H1 (cell line): ENCODE results near the gene FHIT.

Source experiments
- EP300 ChIP-seq, 2 experiments: IDR thresholded peaks; 1 replicate in 1 of 2; 2 replicates in 1 of 2; pipeline ENCODE4 v1.6.1; 2011 to 2012; ENCODE audit warnings: low read depth in 2 of 2, low read length in 2 of 2, mild to moderate bottlenecking in 2 of 2, borderline replicate concordance in 1 of 2, inconsistent platforms in 1 of 2, moderate library complexity in 1 of 2
- EZH2 ChIP-seq: fragments of 200-600 bp; sonication (generic); IDR thresholded peaks from 2 replicates; pipeline ENCODE4 v1.7.1; 2012; ENCODE audit warnings: low read depth, mild to moderate bottlenecking, moderate library complexity, low read length, inconsistent platforms; ENCODE audit not compliant: severe bottlenecking
- POLR2A ChIP-seq, 2 experiments: IDR thresholded peaks; 1 replicate in 1 of 2; 2 replicates in 1 of 2; pipeline ENCODE4 v1.6.1; 2011; ENCODE audit warnings: low read depth in 2 of 2, low read length in 2 of 2, mild to moderate bottlenecking in 2 of 2; ENCODE audit errors: control extremely low read depth in 1 of 2
- SIX5 ChIP-seq: IDR thresholded peaks from 2 replicates; pipeline ENCODE4 v1.6.1; 2011; ENCODE audit warnings: mild to moderate bottlenecking, low read depth, low read length
- SP4 ChIP-seq: IDR thresholded peaks from 2 replicates; pipeline ENCODE4 v1.6.1; 2012; ENCODE audit warnings: low read length, inconsistent platforms
- SRF ChIP-seq: IDR thresholded peaks from 2 replicates; pipeline ENCODE4 v1.6.1; 2011; ENCODE audit warnings: mild to moderate bottlenecking, low read depth, low read length, moderate library complexity
- TAF7 ChIP-seq: optimal IDR thresholded peaks from 2 replicates; pipeline ENCODE3; 2011; ENCODE audit warnings: low read depth, mild to moderate bottlenecking, inconsistent platforms, low read length, moderate library complexity, borderline replicate concordance
- TF ChIP-seq, protein P1 (sequence below), 3 experiments: IDR thresholded peaks; 1 replicate in 2 of 3; 2 replicates in 1 of 3; pipeline versions ENCODE4 v1.5.1 to v1.6.1; 2011; ENCODE audit warnings: low read length in 3 of 3, mild to moderate bottlenecking in 3 of 3, inconsistent platforms in 2 of 3, low read depth in 1 of 3, moderate library complexity in 1 of 3; ENCODE audit not compliant: insufficient read depth in 1 of 3; ENCODE audit errors: control extremely low read depth in 1 of 3
- TF ChIP-seq, protein P2 (sequence below): IDR thresholded peaks from 2 replicates; pipeline ENCODE4 v1.6.1; 2012; ENCODE audit warnings: low read length, inconsistent platforms
- TF ChIP-seq, protein P3 (sequence below): IDR thresholded peaks from 2 replicates; pipeline ENCODE4 v1.6.1; 2012; ENCODE audit warnings: inconsistent platforms

DNA sequence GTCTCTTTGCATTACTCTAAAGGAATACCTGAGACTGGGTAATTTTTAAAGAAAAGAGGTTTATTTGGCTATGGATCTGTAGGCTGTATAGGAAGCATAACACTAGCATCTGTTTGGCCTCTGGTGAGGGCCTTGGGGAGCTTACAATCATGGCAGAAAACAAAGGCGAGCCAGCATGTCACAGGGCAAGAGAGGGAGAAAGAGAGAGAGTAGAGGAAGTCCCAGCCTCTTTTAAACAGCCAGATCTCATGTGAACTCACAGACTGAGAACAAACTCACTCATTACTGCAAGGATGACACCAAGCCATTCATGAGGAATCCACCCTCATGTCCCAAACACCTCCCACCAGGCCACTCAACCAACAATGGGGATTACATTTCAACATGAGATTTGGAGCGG is 974.6 kb downstream of the FHIT start:
- no peak for TF ChIP-seq SP4
- TF ChIP-seq TAF7 = no peak
- TF ChIP-seq, protein P1, sequence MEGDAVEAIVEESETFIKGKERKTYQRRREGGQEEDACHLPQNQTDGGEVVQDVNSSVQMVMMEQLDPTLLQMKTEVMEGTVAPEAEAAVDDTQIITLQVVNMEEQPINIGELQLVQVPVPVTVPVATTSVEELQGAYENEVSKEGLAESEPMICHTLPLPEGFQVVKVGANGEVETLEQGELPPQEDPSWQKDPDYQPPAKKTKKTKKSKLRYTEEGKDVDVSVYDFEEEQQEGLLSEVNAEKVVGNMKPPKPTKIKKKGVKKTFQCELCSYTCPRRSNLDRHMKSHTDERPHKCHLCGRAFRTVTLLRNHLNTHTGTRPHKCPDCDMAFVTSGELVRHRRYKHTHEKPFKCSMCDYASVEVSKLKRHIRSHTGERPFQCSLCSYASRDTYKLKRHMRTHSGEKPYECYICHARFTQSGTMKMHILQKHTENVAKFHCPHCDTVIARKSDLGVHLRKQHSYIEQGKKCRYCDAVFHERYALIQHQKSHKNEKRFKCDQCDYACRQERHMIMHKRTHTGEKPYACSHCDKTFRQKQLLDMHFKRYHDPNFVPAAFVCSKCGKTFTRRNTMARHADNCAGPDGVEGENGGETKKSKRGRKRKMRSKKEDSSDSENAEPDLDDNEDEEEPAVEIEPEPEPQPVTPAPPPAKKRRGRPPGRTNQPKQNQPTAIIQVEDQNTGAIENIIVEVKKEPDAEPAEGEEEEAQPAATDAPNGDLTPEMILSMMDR (IDR thresholded peaks at IDR 0.05; ENCODE audit: control extremely low read depth in 1 of 3, insufficient read depth in 1 of 3, low read depth in 1 of 3, low read length in 3 of 3) = no peak
- no peak for TF ChIP-seq EP300 (IDR thresholded peaks at IDR 0.05; ENCODE audit: borderline replicate concordance in 1 of 2, low read depth in 2 of 2, low read length in 2 of 2)
- TF ChIP-seq, protein P2, sequence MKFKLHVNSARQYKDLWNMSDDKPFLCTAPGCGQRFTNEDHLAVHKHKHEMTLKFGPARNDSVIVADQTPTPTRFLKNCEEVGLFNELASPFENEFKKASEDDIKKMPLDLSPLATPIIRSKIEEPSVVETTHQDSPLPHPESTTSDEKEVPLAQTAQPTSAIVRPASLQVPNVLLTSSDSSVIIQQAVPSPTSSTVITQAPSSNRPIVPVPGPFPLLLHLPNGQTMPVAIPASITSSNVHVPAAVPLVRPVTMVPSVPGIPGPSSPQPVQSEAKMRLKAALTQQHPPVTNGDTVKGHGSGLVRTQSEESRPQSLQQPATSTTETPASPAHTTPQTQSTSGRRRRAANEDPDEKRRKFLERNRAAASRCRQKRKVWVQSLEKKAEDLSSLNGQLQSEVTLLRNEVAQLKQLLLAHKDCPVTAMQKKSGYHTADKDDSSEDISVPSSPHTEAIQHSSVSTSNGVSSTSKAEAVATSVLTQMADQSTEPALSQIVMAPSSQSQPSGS = no peak
- no peak for TF ChIP-seq POLR2A (IDR thresholded peaks at IDR 0.05; ENCODE audit: control extremely low read depth in 1 of 2, low read depth in 2 of 2, low read length in 2 of 2)
- no peak for TF ChIP-seq EZH2
- TF ChIP-seq SRF = no peak
- no peak for TF ChIP-seq SIX5
- TF ChIP-seq, protein P3, sequence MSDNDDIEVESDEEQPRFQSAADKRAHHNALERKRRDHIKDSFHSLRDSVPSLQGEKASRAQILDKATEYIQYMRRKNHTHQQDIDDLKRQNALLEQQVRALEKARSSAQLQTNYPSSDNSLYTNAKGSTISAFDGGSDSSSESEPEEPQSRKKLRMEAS = no peak
